ENCODE results near the gene PLK5. TPM values are rescaled to one million over a fixed set of nuclear protein-coding genes. Genes with fewer than 3 reads are reported as not detected.

PLK5 gene
- total and polyA plus RNA-seq, 4 donors, result 0.03 TPM; not detected in 3

DNA sequence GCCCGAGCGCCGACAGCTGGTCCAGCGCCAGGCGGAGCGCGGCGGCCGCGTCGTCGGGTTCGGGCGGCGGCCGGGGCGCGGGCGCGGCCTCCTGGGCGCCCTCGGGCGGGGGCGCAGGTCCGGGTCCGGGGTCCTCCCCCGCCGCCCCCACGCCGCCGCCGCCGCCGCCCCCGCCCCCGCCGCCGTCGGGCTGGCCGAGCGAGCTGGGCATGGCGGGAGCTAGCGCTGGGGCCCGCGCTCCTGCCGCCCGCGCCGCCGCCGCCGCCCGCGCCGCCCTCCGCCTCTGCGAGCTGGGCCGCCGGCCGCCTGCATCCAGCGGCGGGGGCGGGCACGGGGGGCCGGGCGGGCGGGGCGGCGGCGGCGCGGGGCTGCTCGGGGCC is 44.0 kb downstream of the PLK5 start:
- H3K36me3 ChIP-seq (ENCODE audit: control insufficient read depth in 4 of 4, insufficient read depth in 3 of 4, low read depth in 1 of 4, low read length in 3 of 4), result no peaks in the 10 kb centered on the region
- no peak overlapping the region for H3K27ac ChIP-seq (ENCODE audit: low read depth in 1 of 2, low read length in 2 of 2)
- H3K4me1 ChIP-seq (ENCODE audit: control insufficient read depth in 4 of 4, insufficient read depth in 4 of 4, low read length in 3 of 4), result peaks cover 0 to 12% (median 8%) of the 10 kb centered on the region in 4 donors
- H3K9ac ChIP-seq (ENCODE audit: low read depth in 1 of 2, low read length in 2 of 2), result no peak overlapping the region
- no peaks in the 10 kb centered on the region for H3K27me3 ChIP-seq (ENCODE audit: control insufficient read depth in 4 of 4, insufficient read depth in 4 of 4, low read length in 3 of 4)
- no peaks in the 10 kb centered on the region for H3K9me3 ChIP-seq (ENCODE audit: control insufficient read depth in 4 of 4, low read length in 3 of 4)
- TF ChIP-seq, protein P1, sequence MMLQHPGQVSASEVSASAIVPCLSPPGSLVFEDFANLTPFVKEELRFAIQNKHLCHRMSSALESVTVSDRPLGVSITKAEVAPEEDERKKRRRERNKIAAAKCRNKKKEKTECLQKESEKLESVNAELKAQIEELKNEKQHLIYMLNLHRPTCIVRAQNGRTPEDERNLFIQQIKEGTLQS (IDR thresholded peaks at IDR 0.05), result no peak
- TF ChIP-seq, protein P2, sequence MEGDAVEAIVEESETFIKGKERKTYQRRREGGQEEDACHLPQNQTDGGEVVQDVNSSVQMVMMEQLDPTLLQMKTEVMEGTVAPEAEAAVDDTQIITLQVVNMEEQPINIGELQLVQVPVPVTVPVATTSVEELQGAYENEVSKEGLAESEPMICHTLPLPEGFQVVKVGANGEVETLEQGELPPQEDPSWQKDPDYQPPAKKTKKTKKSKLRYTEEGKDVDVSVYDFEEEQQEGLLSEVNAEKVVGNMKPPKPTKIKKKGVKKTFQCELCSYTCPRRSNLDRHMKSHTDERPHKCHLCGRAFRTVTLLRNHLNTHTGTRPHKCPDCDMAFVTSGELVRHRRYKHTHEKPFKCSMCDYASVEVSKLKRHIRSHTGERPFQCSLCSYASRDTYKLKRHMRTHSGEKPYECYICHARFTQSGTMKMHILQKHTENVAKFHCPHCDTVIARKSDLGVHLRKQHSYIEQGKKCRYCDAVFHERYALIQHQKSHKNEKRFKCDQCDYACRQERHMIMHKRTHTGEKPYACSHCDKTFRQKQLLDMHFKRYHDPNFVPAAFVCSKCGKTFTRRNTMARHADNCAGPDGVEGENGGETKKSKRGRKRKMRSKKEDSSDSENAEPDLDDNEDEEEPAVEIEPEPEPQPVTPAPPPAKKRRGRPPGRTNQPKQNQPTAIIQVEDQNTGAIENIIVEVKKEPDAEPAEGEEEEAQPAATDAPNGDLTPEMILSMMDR (IDR thresholded peaks at IDR 0.05; ENCODE audit: low read depth, low read length, missing input control), result no peak
- TF ChIP-seq RXRA (IDR thresholded peaks at IDR 0.05) (no peak), JUND (IDR thresholded peaks at IDR 0.05) (no peak), YY1 (IDR thresholded peaks at IDR 0.05) (no peak), HNF4G (IDR thresholded peaks at IDR 0.05) (no peak), SP1 (IDR thresholded peaks at IDR 0.05) (no peak), FOXA2 (IDR thresholded peaks at IDR 0.05) (no peak), GABPA (IDR thresholded peaks at IDR 0.05 in 1 of 2, conservative IDR thresholded peaks at IDR 0.05 in 1 of 2) (no peak), RAD21 (IDR thresholded peaks at IDR 0.05) (no peak), TAF1 (conservative IDR thresholded peaks at IDR 0.05) (no peak)
- TF ChIP-seq, protein P3, sequence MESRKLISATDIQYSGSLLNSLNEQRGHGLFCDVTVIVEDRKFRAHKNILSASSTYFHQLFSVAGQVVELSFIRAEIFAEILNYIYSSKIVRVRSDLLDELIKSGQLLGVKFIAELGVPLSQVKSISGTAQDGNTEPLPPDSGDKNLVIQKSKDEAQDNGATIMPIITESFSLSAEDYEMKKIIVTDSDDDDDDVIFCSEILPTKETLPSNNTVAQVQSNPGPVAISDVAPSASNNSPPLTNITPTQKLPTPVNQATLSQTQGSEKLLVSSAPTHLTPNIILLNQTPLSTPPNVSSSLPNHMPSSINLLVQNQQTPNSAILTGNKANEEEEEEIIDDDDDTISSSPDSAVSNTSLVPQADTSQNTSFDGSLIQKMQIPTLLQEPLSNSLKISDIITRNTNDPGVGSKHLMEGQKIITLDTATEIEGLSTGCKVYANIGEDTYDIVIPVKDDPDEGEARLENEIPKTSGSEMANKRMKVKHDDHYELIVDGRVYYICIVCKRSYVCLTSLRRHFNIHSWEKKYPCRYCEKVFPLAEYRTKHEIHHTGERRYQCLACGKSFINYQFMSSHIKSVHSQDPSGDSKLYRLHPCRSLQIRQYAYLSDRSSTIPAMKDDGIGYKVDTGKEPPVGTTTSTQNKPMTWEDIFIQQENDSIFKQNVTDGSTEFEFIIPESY (IDR thresholded peaks at IDR 0.05), result no peak
- 2% methylated on average over 72 of the region's 73 CpGs for WGBS
- DNase-seq (ENCODE audit: low spot score), result no peak
- H3K4me3 ChIP-seq (ENCODE audit: low read depth in 1 of 3, low read length in 3 of 3), result peak overlapping the region in 1 of 3 donors; percentile 82

DNA sequence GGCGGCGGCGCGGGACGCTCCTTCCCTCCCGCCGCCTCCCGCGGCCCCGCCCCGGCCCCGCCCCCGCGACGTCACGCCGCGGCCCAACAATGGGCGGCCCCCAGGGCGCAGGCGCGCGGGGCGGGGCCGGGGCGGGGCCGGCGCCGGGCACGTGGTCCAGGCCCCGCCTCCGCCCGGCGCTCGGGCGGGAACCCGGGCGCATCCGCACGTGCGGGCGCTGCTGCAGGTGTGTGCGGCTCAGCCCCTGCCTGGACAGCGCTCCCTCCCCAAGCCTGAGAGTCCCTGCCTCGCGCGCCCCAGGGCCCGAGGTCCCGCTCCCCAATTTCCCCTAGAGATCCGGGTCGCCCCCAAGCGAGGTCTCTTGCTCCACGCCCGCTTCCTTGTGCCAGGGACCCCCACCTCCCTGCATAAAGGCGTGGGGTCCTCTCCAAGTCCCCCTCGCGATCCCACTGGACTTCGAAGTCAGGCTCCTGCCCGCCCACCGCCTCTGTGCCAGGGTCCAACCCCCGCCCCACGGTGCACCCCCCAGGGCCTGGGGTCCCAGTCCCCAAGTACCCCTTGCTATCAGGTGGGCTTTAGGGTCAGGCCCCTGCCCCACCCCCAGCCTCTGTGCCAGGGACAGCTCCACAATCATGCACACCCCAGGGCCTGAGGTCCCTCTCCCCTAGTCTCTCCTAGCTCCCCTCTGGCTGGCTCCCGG is 44.6 kb downstream of the PLK5 start, which contains the start of gene MEX3D:
Gene MEX3D (minus strand): TSS at position 6 of the 700 bp plus-strand sequence. CDS start 267 bp downstream, outside the sequence.
- peaks cover 0 to 12% (median 8%) of the 10 kb centered on the region in 4 donors for H3K4me1 ChIP-seq (ENCODE audit: control insufficient read depth in 4 of 4, insufficient read depth in 4 of 4, low read length in 3 of 4)
- H3K27ac ChIP-seq (ENCODE audit: low read depth in 1 of 2, low read length in 2 of 2), result peak within 1 kb of the TSS in 1 of 2 donors; percentile 50
- H3K27me3 ChIP-seq (ENCODE audit: control insufficient read depth in 4 of 4, insufficient read depth in 4 of 4, low read length in 3 of 4), result no peaks in the 10 kb centered on the region
- no peaks in the 10 kb centered on the region for H3K9me3 ChIP-seq (ENCODE audit: control insufficient read depth in 4 of 4, low read length in 3 of 4)
- WGBS, result 9% methylated on average over 63 of the region's 63 CpGs
- H3K36me3 ChIP-seq (ENCODE audit: control insufficient read depth in 4 of 4, insufficient read depth in 3 of 4, low read depth in 1 of 4, low read length in 3 of 4), result no peaks in the 10 kb centered on the region
- H3K4me3 ChIP-seq (ENCODE audit: low read depth in 1 of 3, low read length in 3 of 3), result peak within 1 kb of the TSS; percentile 9 to 82 (median 32)
- no peak within 1 kb of the TSS for H3K9ac ChIP-seq (ENCODE audit: low read depth in 1 of 2, low read length in 2 of 2)
- peak; percentile 86 for DNase-seq (ENCODE audit: low spot score)
- TF ChIP-seq, protein P4, sequence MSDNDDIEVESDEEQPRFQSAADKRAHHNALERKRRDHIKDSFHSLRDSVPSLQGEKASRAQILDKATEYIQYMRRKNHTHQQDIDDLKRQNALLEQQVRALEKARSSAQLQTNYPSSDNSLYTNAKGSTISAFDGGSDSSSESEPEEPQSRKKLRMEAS (IDR thresholded peaks at IDR 0.05), result no peak
- no peak for TF ChIP-seq RAD21 (IDR thresholded peaks at IDR 0.05)
- no peak for TF ChIP-seq TAF1 (conservative IDR thresholded peaks at IDR 0.05)
- no peak for TF ChIP-seq YY1 (IDR thresholded peaks at IDR 0.05)
- no peak for TF ChIP-seq HNF4A (conservative IDR thresholded peaks at IDR 0.05)
- TF ChIP-seq GABPA (IDR thresholded peaks at IDR 0.05 in 1 of 2, conservative IDR thresholded peaks at IDR 0.05 in 1 of 2), result no peak
- no peak for TF ChIP-seq FOXA1 (IDR thresholded peaks at IDR 0.05)
- TF ChIP-seq EGR1 (IDR thresholded peaks at IDR 0.05; ENCODE audit: low read depth in 2 of 2), result no peak
- TF ChIP-seq NR2F2 (IDR thresholded peaks at IDR 0.05), result no peak
- TF ChIP-seq RXRA (IDR thresholded peaks at IDR 0.05), result no peak
- TF ChIP-seq, protein P3 (IDR thresholded peaks at IDR 0.05), result no peak
- TF ChIP-seq SP1 (IDR thresholded peaks at IDR 0.05), result no peak
- TF ChIP-seq JUND (IDR thresholded peaks at IDR 0.05), result no peak
- TF ChIP-seq FOXA2 (IDR thresholded peaks at IDR 0.05), result no peak
- no peak for TF ChIP-seq HNF4G (IDR thresholded peaks at IDR 0.05)
- TF ChIP-seq, protein P2 (IDR thresholded peaks at IDR 0.05; ENCODE audit: low read depth, low read length, missing input control), result no peak
- TF ChIP-seq, protein P1 (IDR thresholded peaks at IDR 0.05), result no peak
